Neutrophil (primary cell): Measurements from ENCODE around the gene TRERF1.

Experiments
- H3K27ac ChIP-seq: fragments of 200-600 bp; sonication (generic); 2 replicates; pipeline ENCODE4 v1.5.1; 2016; ENCODE audit warnings: mild to moderate bottlenecking, moderate library complexity
- H3K27me3 ChIP-seq: fragments of 200-600 bp; sonication (generic); 2 replicates; pipeline ENCODE4 v1.6.0; 2016; ENCODE audit warnings: mild to moderate bottlenecking
- H3K36me3 ChIP-seq: fragments of 200-600 bp; sonication (generic); 2 replicates; pipeline ENCODE4 v1.5.1; 2017
- H3K4me1 ChIP-seq, 2 experiments: fragments of 200-600 bp in 1 of 2; sonication (generic) in 1 of 2; 1 replicate in 1 of 2; 2 replicates in 1 of 2; pipeline versions ENCODE4 v1.5.1 to v1.6.1; 2013 to 2016; ENCODE audit warnings: low read depth in 1 of 2, low read length in 1 of 2, mild to moderate bottlenecking in 1 of 2, moderate library complexity in 1 of 2; ENCODE audit not compliant: control insufficient read depth in 1 of 2, insufficient read depth in 1 of 2
- H3K4me3 ChIP-seq, 2 experiments: fragments of 200-600 bp in 1 of 2; sonication (generic) in 1 of 2; 1 replicate in 1 of 2; 2 replicates in 1 of 2; pipeline ENCODE4 v1.5.1; 2013 to 2016; ENCODE audit warnings: low read depth in 1 of 2, low read length in 1 of 2, mild to moderate bottlenecking in 1 of 2, moderate library complexity in 1 of 2
- H3K9me3 ChIP-seq: fragments of 200-600 bp; sonication (generic); 2 replicates; pipeline ENCODE4 v1.5.1; 2016
- CTCF ChIP-seq: fragments of 200-600 bp; sonication (generic); IDR thresholded peaks from 2 replicates; pipeline ENCODE4 v1.5.1; 2016; ENCODE audit warnings: antibody characterized with exemption

TRERF1 gene

GRCh38 chr6:42451333-42452170 lies at the start of gene TRERF1:
TSS of gene TRERF1 (minus strand) at chr6:42451926. CDS start at chr6:42269590, 182,336 bp downstream.
- Histone ChIP-seq H3K36me3 (no peaks in the 10 kb centered on the region), H3K4me1 (peaks cover 42 to 49% of the 10 kb centered on the region in 2 experiments), H3K9me3 (no peaks in the 10 kb centered on the region), H3K27me3 (peaks cover 23% of the 10 kb centered on the region), H3K27ac (peak within 1 kb of the TSS; percentile 88), H3K4me3 (peak within 1 kb of the TSS; percentile 96 to 99)
- no peak for TF ChIP-seq CTCF

DNA sequence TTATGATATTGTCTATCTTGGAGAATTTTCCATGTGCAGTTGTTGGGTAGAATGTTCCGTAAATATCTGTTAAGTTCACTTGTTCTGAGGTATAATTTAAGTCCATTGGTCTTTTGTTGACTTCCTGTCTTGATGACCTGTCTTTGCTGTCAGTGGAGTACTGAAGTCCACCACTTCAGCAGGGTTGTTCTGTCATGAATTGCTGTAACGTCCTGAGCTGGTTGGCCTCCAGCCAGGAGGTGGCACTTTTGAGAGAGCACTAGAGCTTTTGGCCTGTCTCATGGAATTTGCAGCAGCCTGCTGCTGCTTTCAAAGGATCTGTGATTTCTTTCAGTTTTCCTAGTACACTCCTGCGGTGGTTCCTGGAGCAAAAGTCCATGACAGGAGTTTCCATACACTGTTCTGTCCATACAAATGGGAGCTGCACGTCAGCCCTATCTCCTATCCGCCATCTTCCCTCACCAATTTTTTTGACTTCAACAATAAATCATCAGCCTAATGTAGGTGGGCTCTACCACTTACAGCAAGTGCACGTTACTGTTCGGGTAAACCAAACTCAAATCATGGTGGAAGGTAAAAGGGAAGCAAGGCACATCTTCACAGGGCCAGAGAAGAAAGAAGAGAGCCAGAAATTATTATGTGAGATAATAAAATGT lies 46.9 kb upstream of the TRERF1 start:
- no peaks in the 10 kb centered on the region for H3K4me1 ChIP-seq
- H3K9me3 ChIP-seq, result no peaks in the 10 kb centered on the region
- H3K4me3 ChIP-seq, result no peak overlapping the region
- no peak for TF ChIP-seq CTCF
- H3K27ac ChIP-seq, result no peak overlapping the region
- no peaks in the 10 kb centered on the region for H3K27me3 ChIP-seq
- H3K36me3 ChIP-seq, result no peaks in the 10 kb centered on the region

- Histone ChIP-seq H3K9me3 (no peaks in the 10 kb centered on the region), H3K4me1 (no peaks in the 10 kb centered on the region), H3K27me3 (no peaks in the 10 kb centered on the region), H3K36me3 (no peaks in the 10 kb centered on the region), H3K4me3 (no peak overlapping the region), H3K27ac (no peak overlapping the region)
- TF ChIP-seq CTCF, result no peak
Measured at GRCh38 chr6:42493914-42494539, 42.3 kb upstream of the TRERF1 start.

GRCh38 chr6:42488129-42488528 lies 36.4 kb upstream of the TRERF1 start:
- Histone ChIP-seq H3K27me3 (no peaks in the 10 kb centered on the region), H3K4me3 (no peak overlapping the region), H3K36me3 (no peaks in the 10 kb centered on the region), H3K4me1 (no peaks in the 10 kb centered on the region), H3K27ac (no peak overlapping the region), H3K9me3 (no peaks in the 10 kb centered on the region)
- TF ChIP-seq CTCF, result no peak

DNA sequence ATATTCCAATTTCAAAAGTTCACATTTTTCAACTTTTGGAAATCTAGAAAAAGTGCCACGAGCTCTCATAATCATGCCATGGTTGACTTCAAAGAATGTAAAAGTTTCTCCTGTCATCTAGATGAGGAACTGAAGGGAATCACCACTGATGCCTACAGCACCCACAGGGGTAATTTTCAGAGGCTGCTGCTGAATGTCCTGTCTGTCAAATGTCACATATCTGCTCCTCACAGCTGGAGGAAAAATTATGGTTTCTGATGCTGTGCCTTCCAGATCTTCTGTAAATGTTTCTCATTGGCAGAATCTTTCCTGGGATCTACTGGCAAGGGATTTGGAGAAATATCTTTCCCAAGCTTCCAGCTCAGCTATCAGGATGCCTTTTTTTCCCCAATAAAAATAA lies 32.5 kb upstream of the TRERF1 start:
- H3K36me3 ChIP-seq, result no peaks in the 10 kb centered on the region
- H3K27me3 ChIP-seq, result no peaks in the 10 kb centered on the region
- no peaks in the 10 kb centered on the region for H3K4me1 ChIP-seq
- no peaks in the 10 kb centered on the region for H3K9me3 ChIP-seq
- no peak overlapping the region for H3K27ac ChIP-seq
- no peak for TF ChIP-seq CTCF
- H3K4me3 ChIP-seq, result no peak overlapping the region
